ENCODE measurements around the gene SHISA3. TPM values are rescaled to one million over a fixed set of nuclear protein-coding genes. Genes with fewer than 3 reads are reported as not detected.

Gene SHISA3
- total RNA-seq, 1 donor, result not detected

GRCh38 chr4:42436928-42437565 lies 39.8 kb downstream of the SHISA3 start:
- no peak for DNase-seq (ENCODE audit: low read depth)
- TF ChIP-seq CTCF (IDR thresholded peaks at IDR 0.05; ENCODE audit: insufficient read depth, low read depth, low read length), result no peak
- H3K4me3 ChIP-seq (ENCODE audit: low read depth, low read length), result no peak overlapping the region

- no peak for TF ChIP-seq CTCF (IDR thresholded peaks at IDR 0.05; ENCODE audit: insufficient read depth, low read depth, low read length)
- DNase-seq (ENCODE audit: low read depth), result no peak
- H3K4me3 ChIP-seq (ENCODE audit: low read depth, low read length), result no peak overlapping the region
Measured at GRCh38 chr4:42440083-42440482, 42.8 kb downstream of the SHISA3 start.

GRCh38 chr4:42442601-42443000 lies 45.3 kb downstream of the SHISA3 start:
- H3K4me3 ChIP-seq (ENCODE audit: low read depth, low read length), result no peak overlapping the region
- TF ChIP-seq CTCF (IDR thresholded peaks at IDR 0.05; ENCODE audit: insufficient read depth, low read depth, low read length), result no peak
- DNase-seq (ENCODE audit: low read depth), result no peak

DNA sequence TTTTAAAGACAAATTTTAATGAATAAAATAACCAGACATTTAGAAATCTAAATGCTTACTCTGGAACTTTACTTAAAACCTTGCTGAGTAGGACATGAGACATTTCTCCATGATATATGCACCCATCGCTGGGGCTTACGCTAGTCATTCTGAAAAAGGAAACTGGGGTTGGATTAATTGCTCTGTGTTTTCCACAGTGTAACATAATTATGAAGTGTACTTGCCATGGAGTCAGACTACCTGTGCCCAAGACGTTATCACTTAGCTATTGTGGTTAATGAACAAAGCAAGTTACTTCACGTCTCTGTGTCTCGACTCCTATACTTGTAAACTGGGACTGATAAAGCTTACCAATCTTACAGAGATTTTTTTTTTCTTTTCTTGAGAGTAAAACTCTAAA lies 47.8 kb downstream of the SHISA3 start:
- no peak overlapping the region for H3K4me3 ChIP-seq (ENCODE audit: low read depth, low read length)
- no peak for TF ChIP-seq CTCF (IDR thresholded peaks at IDR 0.05; ENCODE audit: insufficient read depth, low read depth, low read length)
- no peak for DNase-seq (ENCODE audit: low read depth)

- DNase-seq (ENCODE audit: low read depth), result no peak
- no peak for TF ChIP-seq CTCF (IDR thresholded peaks at IDR 0.05; ENCODE audit: insufficient read depth, low read depth, low read length)
- H3K4me3 ChIP-seq (ENCODE audit: low read depth, low read length), result no peak overlapping the region
Measured at GRCh38 chr4:42446823-42447222, 49.5 kb downstream of the SHISA3 start.

Other genes with a start within 250 kb of the SHISA3 start
- not detected in 2 replicates for gene BEND4, start 244.8 kb upstream of the SHISA3 start, total RNA-seq

Measured in fibroblast of villous mesenchyme (primary cell).